LNCaP clone FGC (cell line): Measurements from ENCODE around the gene DKK3.

Experiments
- DNase-seq: peaks from one replicate; pipeline ENCODE4 v3.0.0-alpha.2; 2011; ENCODE audit warnings: low read depth
- H3K4me3 ChIP-seq: 2 replicates; pipeline ENCODE4 v1.5.1; 2011; ENCODE audit warnings: mild to moderate bottlenecking, low read depth, low read length, control low read depth
- TF ChIP-seq, protein P1 (sequence below): IDR thresholded peaks from 2 replicates; pipeline ENCODE4 v1.5.1; 2012; ENCODE audit warnings: mild to moderate bottlenecking; ENCODE audit not compliant: control insufficient read depth, insufficient read depth; ENCODE audit errors: extremely low read depth

Gene DKK3

DNA sequence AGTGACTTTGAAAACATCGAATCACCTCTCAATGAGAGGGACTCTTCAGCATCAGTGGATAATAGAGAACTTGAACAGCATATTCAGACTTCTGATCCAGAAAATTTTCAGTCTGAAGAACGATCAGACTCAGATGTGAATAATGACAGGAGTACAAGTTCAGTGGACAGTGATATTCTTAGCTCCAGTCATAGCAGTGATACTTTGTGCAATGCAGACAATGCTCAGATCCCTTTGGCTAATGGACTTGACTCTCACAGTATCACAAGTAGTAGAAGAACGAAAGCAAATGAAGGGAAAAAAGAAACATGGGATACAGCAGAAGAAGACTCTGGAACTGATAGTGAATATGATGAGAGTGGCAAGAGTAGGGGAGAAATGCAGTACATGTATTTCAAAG, 65.8 kb downstream of the DKK3 start:
- TF ChIP-seq, protein P1, sequence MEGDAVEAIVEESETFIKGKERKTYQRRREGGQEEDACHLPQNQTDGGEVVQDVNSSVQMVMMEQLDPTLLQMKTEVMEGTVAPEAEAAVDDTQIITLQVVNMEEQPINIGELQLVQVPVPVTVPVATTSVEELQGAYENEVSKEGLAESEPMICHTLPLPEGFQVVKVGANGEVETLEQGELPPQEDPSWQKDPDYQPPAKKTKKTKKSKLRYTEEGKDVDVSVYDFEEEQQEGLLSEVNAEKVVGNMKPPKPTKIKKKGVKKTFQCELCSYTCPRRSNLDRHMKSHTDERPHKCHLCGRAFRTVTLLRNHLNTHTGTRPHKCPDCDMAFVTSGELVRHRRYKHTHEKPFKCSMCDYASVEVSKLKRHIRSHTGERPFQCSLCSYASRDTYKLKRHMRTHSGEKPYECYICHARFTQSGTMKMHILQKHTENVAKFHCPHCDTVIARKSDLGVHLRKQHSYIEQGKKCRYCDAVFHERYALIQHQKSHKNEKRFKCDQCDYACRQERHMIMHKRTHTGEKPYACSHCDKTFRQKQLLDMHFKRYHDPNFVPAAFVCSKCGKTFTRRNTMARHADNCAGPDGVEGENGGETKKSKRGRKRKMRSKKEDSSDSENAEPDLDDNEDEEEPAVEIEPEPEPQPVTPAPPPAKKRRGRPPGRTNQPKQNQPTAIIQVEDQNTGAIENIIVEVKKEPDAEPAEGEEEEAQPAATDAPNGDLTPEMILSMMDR: no peak
- no peak for DNase-seq
- H3K4me3 ChIP-seq: no peak overlapping the region

GRCh38 chr11:11940551-11940950, 67.9 kb downstream of the DKK3 start:
- no peak overlapping the region for H3K4me3 ChIP-seq
- TF ChIP-seq, protein P1: no peak
- no peak for DNase-seq

- H3K4me3 ChIP-seq: no peak overlapping the region
- peak; percentile 17 for DNase-seq
- TF ChIP-seq, protein P1: no peak
Observed at GRCh38 chr11:11937957-11938356, 70.5 kb downstream of the DKK3 start.

DNA sequence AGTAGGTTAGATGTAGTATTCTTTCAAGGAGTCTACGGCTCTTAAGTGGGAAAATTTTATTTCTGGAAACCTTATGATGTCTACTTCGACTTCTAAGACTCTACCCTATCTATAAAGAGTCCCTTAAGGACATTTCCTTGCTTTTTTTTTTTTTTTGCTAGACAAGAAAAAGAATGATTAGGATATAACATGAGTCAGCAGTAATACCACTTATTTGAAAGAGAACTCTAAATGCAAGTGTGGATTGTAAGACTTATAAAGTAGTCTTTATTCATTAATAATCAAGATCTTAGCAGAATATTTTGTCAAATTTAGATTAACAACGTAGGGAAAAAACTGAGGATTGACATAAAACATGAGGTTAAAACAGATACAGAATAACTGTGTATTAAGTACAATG, 71.0 kb downstream of the DKK3 start:
- H3K4me3 ChIP-seq: no peak overlapping the region
- DNase-seq: no peak
- TF ChIP-seq, protein P1: no peak

GRCh38 chr11:11935536-11935935, 72.9 kb downstream of the DKK3 start:
- H3K4me3 ChIP-seq: no peak overlapping the region
- DNase-seq: no peak
- TF ChIP-seq, protein P1: no peak

DNA sequence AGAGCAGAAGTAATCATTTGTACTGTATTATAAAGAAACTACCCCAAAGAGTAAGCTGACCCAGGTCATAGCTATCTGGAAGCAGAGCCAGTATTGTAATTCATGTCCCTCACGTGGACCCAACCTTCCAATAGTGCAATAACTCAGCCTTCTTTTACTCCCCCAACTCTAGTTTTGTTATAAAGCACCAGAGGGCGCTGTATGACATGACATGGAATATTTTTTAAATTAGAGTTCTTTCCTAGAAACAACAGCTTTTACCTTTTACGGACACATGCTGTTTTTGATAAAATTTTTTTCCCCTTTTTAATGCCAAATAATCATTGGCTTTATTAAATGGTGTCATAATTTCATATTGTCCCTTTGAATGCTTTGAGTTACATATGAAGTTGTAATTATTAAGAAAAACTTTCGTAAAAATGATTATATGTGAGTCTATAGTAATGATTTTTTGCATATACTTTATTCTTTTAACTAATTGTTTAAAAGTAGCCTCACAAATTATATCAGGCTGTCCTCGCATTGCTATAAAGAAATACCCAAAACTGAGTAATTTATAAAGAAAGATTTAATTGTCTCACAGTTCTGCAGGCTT, 76.9 kb downstream of the DKK3 start:
- peak; percentile 15 for DNase-seq
- no peak overlapping the region for H3K4me3 ChIP-seq
- TF ChIP-seq, protein P1: peak; percentile 62

GRCh38 chr11:11929920-11930319, 78.5 kb downstream of the DKK3 start:
- H3K4me3 ChIP-seq: no peak overlapping the region
- TF ChIP-seq, protein P1: no peak
- no peak for DNase-seq
